Adrenal gland (tissue), 12 donors: Measurements from ENCODE around the gene IL1RAP. TPM values are rescaled to one million over a fixed set of nuclear protein-coding genes. Genes with fewer than 3 reads are reported as not detected.

Experiments
- DNase-seq, 7 donors: peaks; one replicate each; pipeline ENCODE4 v3.0.0-alpha.2; 2019 to 2020
- H3K27ac ChIP-seq, 5 donors: fragments of 200-600 bp; sonication (generic) in 4 of 5; 1 replicate in 3 of 5; 2 replicates in 2 of 5; pipeline versions ENCODE4 v1.5.1 to v1.8.0; 2016 to 2020; ENCODE audit warnings: mild to moderate bottlenecking in 1 of 5
- H3K27me3 ChIP-seq: fragments of 200-600 bp; 2 replicates; pipeline ENCODE4 v1.8.0; 2021
- H3K36me3 ChIP-seq, 2 donors: fragments of 200-600 bp; replicated peaks in 1 of 2; 1 replicate in 1 of 2; 2 replicates in 1 of 2; pipeline versions ENCODE4 v1.5.1 to v1.8.0; 2018 to 2022
- H3K4me1 ChIP-seq, 2 donors: fragments of 200-600 bp; replicated peaks in 1 of 2; 1 replicate in 1 of 2; 2 replicates in 1 of 2; pipeline versions ENCODE4 v1.5.1 to v1.8.0; 2018 to 2021
- H3K4me3 ChIP-seq, 4 donors: fragments of 200-600 bp; sonication (generic) in 3 of 4; one replicate each; pipeline ENCODE4 v1.5.1; 2016 to 2018
- H3K9me3 ChIP-seq, 3 donors: fragments of 200-600 bp; sonication (generic) in 1 of 3; replicated peaks in 1 of 3; 1 replicate in 2 of 3; 2 replicates in 1 of 3; pipeline versions ENCODE4 v1.5.1 to v1.8.0; 2016 to 2021
- CTCF ChIP-seq, 6 experiments: fragments of 450-650 bp in 4 of 6; fragments of 200-600 bp in 2 of 6; sonication (generic) in 1 of 6; IDR thresholded peaks; 1 replicate in 5 of 6; 2 replicates in 1 of 6; pipeline versions ENCODE4 v1.5.1 to v1.8.0; 2016 to 2021; ENCODE audit warnings: antibody characterized with exemption in 6 of 6, mild to moderate bottlenecking in 2 of 6, moderate library complexity in 1 of 6
- POLR2A ChIP-seq, 2 donors: fragments of 450-650 bp; IDR thresholded peaks; one replicate each; pipeline ENCODE4 v1.6.1; 2017; ENCODE audit warnings: antibody characterized with exemption in 2 of 2, mild to moderate bottlenecking in 2 of 2, moderate library complexity in 1 of 2
- WGBS, 4 donors: extraction: QIAGEN DNeasy Blood & Tissue Kit in 2 of 4; methylation state at CpG; one replicate each; pipeline versions ENCODE4 v1.1.5 to v1.1.7; 2013 to 2017; 5-methylcytosine and 5-hydroxymethylcytosine counted together
- intact Hi-C, 2 donors: fragments of 100-400 bp; cut with DNase I; formaldehyde crosslinking; loops; one replicate each; pipeline versions ENCODE4 v1.14.1 to v1.15.0; 2022 to 2023
- polyA plus RNA-seq, 3 donors: library from polyadenylated mRNA; stranded (reverse); fragments of 200-250 nt in 2 of 3; fragments of 350-450 nt in 1 of 3; fragmentation: Illumina TruSeq in 1 of 3; extraction: RNeasy Lipid Tissue Mini Kit (QIAGEN cat#74804) in 1 of 3; gene quantifications; one replicate each; pipeline ENCODE4 v1.2.3, GENCODE V29; 2013 to 2014
- total RNA-seq, 9 donors: library from RNA; depleted of rRNA in 4 of 9; stranded (reverse); fragments of >200 nt in 4 of 9; fragments of 120-200 nt in 1 of 9; fragmentation: NEBNext Ultra II Directional in 1 of 9; extraction: Animal tissue kit (Norgen Biotek cat#: 25700) in 1 of 9; gene quantifications; one replicate each; pipeline versions ENCODE4 v1.1.0 to v1.2.4, GENCODE V29; 2013 to 2023
- donor health status: healthy with polysubstance abuse.
- donor health status: Bipolar disorder and iron deficiency.
- donor health status: DM: yes; HTN: yes; CAD: no.
- donor health status: DM: no; HTN: no; CAD: no.
- donor health status: DM: no; HTN: no; CAD: no.
- donor health status: DM: yes; HTN: yes; CAD: no.

The IL1RAP gene
- total and polyA plus RNA-seq, 12 donors, result 0.97 to 17.1 (median 6.7) TPM

GRCh38 chr3:190641564-190641963 is 127.7 kb downstream of the IL1RAP start:
- TF ChIP-seq POLR2A (IDR thresholded peaks at IDR 0.05) (no peak), CTCF (IDR thresholded peaks at IDR 0.05) (no peak)
- no peak for DNase-seq
- Histone ChIP-seq H3K9me3 (no peaks in the 10 kb centered on the region), H3K36me3 (no peaks in the 10 kb centered on the region), H3K4me3 (no peak overlapping the region), H3K27me3 (no peaks in the 10 kb centered on the region), H3K27ac (no peak overlapping the region), H3K4me1 (no peaks in the 10 kb centered on the region)
- 52 to 61% (median 53%) methylated on average over 3 of the region's 3 CpGs for whole genome bisulfite sequencing, 4 donors
- intact Hi-C loops, result no loop called here

- 93 to 98% (median 95%) methylated on average over 6 of the region's 6 CpGs for WGBS, 4 donors
- intact Hi-C loops, result no loop called here
- no peaks in the 10 kb centered on the region for H3K27me3 ChIP-seq
- no peaks in the 10 kb centered on the region for H3K36me3 ChIP-seq
- no peaks in the 10 kb centered on the region for H3K9me3 ChIP-seq
- no peak overlapping the region for H3K4me3 ChIP-seq
- no peak for DNase-seq
- no peaks in the 10 kb centered on the region for H3K4me1 ChIP-seq
- TF ChIP-seq POLR2A (IDR thresholded peaks at IDR 0.05) (no peak), CTCF (IDR thresholded peaks at IDR 0.05) (no peak)
- H3K27ac ChIP-seq, result no peak overlapping the region
Measured at GRCh38 chr3:190642016-190642415, 128.1 kb downstream of the IL1RAP start.

- H3K27me3 ChIP-seq, result no peaks in the 10 kb centered on the region
- H3K36me3 ChIP-seq, result no peaks in the 10 kb centered on the region
- no peak for DNase-seq
- TF ChIP-seq POLR2A (IDR thresholded peaks at IDR 0.05), result no peak
- TF ChIP-seq CTCF (IDR thresholded peaks at IDR 0.05), result no peak
- no peak overlapping the region for H3K4me3 ChIP-seq
- H3K4me1 ChIP-seq, result no peaks in the 10 kb centered on the region
- WGBS, 4 donors, result 63 to 94% (median 90%) methylated on average over 2 of the region's 2 CpGs
- H3K9me3 ChIP-seq, result no peaks in the 10 kb centered on the region
- H3K27ac ChIP-seq, result no peak overlapping the region
- intact Hi-C loops, result no loop called here
Measured at GRCh38 chr3:190644035-190644434, 130.2 kb downstream of the IL1RAP start.

- intact Hi-C loops, result no loop called here
Measured at GRCh38 chr3:190644766-190645165, 130.9 kb downstream of the IL1RAP start.

More at GRCh38 chr3:190644766-190645165, 130.9 kb downstream of the IL1RAP start:
- Histone ChIP-seq H3K27me3 (no peaks in the 10 kb centered on the region), H3K36me3 (no peaks in the 10 kb centered on the region), H3K9me3 (no peaks in the 10 kb centered on the region), H3K4me3 (no peak overlapping the region), H3K4me1 (no peaks in the 10 kb centered on the region), H3K27ac (no peak overlapping the region)
- WGBS, 4 donors, result 89 to 94% (median 92%) methylated on average over 5 of the region's 5 CpGs
- no peak for DNase-seq
- TF ChIP-seq CTCF (IDR thresholded peaks at IDR 0.05), result no peak
- no peak for TF ChIP-seq POLR2A (IDR thresholded peaks at IDR 0.05)
